GM12801 (cell line): Measurements from ENCODE around the gene ARHGEF28.

ENCODE experiments used
- TF ChIP-seq, protein P1 (sequence below): IDR thresholded peaks from one replicate; pipeline ENCODE4 v1.5.1; 2011; ENCODE audit warnings: control low read depth; ENCODE audit not compliant: insufficient read length; ENCODE audit errors: extremely low read depth

The ARHGEF28 gene

DNA sequence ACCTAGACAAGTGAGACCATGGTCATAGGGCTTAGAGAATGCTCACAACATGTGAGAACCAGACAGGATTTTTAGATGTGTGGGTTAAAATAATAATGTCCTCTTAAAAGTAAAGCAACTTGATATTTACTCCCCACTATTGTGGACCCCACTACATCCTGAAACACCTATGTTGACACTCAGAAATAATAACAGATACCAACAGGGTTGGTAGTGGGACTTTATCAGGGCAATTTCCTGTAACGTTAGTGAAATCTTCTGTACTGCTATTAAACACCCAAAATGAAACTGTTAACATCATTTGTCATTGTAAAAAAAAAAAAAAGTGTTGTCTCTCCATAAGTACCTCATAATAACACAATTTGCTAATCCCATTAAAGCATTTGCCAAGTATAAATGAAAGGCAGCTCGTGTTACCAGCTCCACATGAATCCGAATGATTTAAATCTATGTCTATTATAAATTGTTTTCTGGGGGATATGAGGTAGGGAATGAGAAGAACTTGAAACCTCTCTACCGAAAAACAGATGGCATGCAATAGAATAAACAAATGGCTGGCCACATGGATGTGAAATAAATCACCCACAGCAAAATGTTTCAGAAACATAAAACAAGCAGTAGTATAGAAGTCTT, 285.9 kb downstream of the ARHGEF28 start:
- TF ChIP-seq, protein P1, sequence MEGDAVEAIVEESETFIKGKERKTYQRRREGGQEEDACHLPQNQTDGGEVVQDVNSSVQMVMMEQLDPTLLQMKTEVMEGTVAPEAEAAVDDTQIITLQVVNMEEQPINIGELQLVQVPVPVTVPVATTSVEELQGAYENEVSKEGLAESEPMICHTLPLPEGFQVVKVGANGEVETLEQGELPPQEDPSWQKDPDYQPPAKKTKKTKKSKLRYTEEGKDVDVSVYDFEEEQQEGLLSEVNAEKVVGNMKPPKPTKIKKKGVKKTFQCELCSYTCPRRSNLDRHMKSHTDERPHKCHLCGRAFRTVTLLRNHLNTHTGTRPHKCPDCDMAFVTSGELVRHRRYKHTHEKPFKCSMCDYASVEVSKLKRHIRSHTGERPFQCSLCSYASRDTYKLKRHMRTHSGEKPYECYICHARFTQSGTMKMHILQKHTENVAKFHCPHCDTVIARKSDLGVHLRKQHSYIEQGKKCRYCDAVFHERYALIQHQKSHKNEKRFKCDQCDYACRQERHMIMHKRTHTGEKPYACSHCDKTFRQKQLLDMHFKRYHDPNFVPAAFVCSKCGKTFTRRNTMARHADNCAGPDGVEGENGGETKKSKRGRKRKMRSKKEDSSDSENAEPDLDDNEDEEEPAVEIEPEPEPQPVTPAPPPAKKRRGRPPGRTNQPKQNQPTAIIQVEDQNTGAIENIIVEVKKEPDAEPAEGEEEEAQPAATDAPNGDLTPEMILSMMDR, result no peak

DNA sequence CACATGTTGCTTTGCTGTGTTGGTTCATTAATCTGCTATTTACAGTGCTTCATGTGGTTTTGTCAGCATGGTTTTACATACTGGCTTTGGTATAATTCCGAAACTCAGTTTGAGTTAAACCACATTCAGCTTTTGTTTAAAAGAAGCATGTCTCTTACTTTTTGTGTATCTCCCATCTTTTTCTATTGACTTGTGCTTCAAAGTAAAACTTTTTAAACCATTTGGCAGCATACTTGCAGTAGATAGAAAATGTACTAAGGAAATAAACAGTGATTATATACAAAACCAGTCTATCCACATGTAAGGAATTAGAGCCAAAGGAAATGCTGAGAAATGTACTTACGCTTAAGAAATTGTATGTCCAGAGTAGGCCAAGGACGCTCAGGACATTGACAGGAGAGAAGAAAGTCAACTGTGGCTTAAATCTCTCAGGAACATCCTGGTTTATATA, 286.9 kb downstream of the ARHGEF28 start:
- TF ChIP-seq, protein P1, result no peak

DNA sequence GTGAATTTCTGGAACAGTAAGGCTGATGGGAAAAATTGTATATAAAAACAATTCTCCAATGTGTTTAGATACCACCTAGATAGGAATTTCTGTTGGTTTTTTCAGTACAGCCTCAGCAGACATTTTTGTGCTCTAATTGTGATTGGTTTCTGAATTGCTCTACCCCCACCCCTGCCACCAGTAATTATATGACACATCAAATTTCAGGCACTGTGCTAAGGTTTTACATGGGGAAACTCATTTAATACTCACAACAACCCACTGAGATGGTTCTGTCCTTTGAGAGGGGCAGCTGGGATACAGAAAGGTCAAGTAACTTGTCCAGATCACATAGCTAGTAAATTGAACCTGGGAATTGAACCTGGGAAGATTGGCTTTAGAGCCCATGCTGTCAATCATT, 288.0 kb downstream of the ARHGEF28 start:
- TF ChIP-seq, protein P1, result no peak

DNA sequence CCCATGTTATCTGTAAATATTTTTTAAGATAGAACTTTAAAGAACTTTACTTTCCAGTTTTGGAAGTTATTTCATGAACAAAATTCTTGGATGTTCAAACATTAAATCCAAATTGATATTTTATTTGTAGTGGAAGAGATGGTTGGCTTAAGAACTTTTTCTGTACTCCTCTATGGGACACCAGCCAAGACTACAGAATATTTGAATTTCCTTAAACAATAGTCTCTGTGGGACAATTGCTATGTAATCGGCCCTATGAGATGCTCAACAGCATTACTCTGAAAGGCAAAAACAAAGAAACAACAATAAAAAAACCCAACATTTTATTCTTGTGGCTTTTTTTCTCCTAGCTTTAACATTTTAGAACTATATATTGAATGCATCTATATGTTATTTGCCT, 289.3 kb downstream of the ARHGEF28 start:
- TF ChIP-seq, protein P1, result no peak

DNA sequence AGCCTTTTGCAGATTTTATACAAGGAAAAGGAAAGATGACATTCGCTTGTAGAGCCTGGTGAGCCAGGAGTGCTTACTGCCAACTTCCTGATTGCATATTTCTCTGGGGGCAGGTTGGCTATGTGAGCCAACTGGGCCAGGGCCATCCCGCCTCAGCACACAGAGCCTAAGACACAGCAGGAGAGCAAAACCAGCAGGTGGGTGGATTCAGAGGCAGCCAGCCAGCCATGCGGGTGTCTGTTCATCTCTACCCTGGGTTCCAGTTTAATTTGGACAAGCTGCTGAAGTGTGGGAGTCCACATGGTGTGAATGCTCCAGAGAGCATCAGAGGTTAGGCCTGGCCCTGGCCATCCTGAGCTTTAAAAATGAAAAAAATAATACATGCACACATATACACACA, 291.4 kb downstream of the ARHGEF28 start:
- TF ChIP-seq, protein P1, result no peak

DNA sequence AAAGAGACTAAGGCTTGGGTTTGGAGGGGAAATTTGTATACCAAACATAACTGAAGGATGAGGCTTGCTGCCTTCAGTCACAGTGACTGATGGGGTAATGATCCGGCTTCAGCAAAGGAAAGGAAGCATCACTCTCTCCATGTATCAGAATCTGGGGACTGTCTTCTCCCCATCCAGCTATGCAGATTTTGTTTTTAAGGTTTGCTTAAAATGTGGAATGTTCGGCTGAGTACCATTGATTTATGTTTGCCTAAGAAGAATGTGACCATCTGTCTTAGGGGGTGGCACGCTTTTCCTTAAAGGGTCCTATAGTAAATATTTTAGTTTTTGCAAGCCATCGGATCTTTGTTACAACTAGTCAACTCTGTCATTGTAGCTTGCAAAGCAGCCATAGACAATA, 291.9 kb downstream of the ARHGEF28 start:
- TF ChIP-seq, protein P1, result no peak

DNA sequence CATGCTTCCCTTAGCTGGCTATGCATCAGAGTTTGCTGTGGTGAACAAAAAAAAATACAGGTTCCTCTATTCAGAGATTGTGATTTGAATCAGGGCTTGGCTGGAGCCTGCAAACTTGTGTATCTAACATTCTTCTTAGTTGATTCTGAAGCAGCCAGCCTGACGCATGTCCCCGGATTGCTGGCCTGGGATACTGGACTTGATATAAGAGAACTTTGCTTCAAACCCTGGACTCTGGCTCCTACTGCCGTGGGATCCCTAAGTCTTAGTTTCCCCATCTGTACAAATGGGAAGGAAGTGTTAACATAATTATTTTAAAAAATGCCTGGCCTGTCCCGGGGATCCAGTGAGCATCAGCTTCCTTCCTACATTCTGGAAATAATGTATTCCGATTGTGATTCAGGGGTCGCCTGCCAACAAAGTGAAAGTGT, 292.8 kb downstream of the ARHGEF28 start:
- TF ChIP-seq, protein P1, result no peak
